ENCODE data around the gene CCDC12. TPM values are rescaled to one million over a fixed set of nuclear protein-coding genes. Genes with fewer than 3 reads are reported as not detected.

The CCDC12 gene
- polyA plus RNA-seq, 3 donors: 54.2 to 58.1 (median 56.0) TPM

DNA sequence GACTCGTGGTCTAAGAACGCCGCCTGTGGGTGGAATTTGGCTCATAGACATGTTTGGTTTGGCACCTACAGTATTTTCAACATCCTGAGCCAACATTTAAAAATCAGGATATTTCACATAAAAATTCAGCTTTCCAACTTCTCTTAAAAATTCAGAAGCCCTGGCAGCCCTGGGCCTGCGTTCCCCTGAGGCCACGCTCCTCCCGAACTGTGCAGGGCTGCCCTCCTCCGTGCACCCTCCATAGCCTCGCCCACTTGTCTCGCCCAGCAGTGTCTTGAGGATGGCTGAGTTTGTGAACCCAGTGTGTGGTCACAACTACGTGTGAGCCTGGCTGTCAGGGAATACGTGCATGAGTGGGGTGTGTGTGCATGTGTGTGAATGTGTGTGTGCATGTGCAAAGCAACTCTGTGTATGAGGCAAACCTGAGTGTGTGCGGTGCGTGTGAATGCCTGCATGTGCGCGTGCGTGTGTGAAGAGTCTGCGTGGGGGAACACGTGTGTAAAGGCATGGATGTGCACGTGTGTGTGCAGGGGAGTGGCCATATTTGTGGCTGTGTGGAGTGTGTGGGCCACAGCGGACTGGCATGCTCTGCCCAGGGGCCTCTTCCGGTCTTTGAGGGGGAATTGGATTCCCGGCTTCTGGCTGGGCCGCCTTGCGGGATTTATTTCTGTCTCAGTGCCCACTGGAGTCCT is 68.1 kb downstream of the CCDC12 start:
- no peak for DNase-seq

DNA sequence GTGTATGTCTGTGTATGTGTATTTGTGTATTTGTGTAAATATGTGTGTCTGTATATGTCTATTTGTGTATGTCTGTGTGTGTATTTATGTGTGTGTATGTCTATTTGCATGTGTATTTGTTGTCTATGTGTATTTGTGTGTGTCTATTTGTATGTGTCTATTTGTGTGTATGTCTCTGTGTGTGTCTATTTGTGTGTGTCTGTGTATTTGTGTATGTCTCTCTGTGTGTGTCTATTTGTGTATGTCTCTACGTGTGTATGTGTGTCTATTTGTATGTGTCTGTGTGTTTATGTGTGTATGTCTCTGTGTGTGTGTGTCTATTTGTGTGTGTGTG is 68.6 kb downstream of the CCDC12 start:
- DNase-seq: no peak

DNA sequence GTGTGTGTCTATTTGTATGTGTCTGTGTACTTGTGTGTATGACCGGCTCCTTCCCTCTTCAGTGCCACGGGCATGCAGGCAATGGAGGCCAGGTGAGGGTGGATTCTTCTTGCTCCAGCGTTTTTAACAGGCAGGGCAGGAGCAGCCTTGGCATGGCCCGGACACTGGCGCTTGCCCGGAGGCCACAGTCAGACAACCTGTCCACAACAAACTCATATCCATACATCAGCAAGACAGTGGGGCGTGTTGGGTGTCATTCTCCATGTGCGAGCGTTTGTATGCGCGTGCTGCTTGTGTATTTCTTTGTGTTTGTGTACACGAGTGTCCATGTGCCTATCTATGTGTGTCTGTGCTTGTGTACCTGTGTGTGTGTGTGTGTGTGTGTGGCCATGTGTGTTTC is 69.3 kb downstream of the CCDC12 start:
- DNase-seq: no peak

DNA sequence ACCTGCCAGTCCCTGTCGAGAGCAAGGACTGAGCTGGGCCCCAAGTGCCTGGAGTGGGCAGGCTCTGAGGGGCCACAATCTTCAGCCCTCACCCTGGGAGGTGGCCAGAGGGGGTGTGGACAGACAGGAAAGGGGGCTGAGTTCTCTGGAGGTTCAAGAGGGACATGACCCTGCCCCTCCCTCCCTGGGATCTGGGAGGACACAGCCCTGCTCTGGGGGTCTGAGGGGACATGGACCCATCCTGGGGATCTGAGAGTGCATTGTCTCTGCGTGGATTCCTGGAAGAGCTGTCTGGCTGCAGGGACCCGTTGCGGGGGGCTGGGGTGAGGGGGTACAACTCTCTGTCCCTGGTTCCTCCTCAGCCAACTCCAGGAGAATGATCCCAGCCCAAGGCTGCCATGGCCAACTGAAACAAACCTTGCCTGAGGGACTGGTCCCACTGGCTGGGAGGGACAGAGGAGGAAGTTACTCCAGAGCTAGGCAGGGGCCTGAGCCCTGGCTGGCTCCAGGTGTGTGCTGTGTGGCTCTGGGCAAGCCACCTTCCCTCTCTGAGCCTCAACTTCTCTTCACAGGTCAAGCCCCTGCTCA is 70.0 kb downstream of the CCDC12 start:
- no peak for DNase-seq

DNA sequence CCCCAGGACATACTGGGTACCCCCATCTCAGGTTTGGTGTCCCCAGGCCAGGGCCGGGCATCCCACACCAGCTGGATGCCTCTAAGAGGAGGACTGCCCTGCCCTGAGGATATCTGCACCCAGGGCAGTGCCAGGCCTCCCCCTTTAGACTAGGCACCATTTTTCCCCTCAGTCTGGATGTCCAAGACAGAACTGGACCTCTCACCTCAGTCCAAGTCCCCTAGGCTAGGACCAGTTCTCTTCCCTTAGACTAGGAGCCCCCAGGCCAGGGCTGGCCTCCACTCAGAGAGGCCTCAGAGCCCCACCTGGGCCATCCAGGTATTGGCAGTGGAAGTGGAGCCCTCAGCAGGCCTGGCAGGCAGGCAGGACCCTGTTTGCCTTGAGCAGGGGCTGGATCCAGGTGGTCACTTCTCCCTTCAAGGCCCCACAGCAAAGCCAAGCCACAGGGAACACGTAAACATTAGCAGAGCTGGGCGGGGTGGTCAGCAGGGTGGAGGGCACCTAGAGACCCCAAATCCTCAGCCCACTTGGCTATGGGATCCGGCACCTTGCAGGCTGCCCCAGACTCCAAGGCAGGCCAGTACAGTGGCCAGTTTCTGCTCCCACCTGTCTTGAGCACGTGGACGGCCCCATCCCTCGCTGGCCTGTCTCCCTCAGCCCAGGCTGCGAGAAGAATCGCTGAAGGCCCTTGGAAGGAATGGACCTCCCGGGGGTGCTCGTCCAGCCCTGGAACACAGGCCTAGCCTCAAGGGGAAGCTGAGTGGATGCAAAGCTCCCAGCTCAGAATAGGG is 70.7 kb downstream of the CCDC12 start:
- DNase-seq: no peak

DNA sequence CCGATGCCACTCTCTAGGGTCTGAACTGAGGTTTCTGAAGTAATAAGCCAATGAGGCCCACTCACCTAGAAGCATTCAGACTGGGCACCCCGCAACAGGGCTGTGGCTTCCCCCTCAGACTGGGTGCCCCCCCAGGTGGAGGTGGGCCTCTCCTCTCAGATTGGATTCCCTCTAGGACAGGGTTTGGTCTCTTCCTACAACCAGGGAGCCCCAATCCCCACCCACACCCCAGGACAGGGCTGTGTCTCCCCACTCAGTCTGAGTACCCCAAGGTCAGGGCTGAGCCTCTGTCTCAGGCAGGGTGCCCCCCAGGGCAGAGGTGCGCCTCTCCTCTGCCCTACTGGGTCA is 71.4 kb downstream of the CCDC12 start:
- no peak for DNase-seq

DNA sequence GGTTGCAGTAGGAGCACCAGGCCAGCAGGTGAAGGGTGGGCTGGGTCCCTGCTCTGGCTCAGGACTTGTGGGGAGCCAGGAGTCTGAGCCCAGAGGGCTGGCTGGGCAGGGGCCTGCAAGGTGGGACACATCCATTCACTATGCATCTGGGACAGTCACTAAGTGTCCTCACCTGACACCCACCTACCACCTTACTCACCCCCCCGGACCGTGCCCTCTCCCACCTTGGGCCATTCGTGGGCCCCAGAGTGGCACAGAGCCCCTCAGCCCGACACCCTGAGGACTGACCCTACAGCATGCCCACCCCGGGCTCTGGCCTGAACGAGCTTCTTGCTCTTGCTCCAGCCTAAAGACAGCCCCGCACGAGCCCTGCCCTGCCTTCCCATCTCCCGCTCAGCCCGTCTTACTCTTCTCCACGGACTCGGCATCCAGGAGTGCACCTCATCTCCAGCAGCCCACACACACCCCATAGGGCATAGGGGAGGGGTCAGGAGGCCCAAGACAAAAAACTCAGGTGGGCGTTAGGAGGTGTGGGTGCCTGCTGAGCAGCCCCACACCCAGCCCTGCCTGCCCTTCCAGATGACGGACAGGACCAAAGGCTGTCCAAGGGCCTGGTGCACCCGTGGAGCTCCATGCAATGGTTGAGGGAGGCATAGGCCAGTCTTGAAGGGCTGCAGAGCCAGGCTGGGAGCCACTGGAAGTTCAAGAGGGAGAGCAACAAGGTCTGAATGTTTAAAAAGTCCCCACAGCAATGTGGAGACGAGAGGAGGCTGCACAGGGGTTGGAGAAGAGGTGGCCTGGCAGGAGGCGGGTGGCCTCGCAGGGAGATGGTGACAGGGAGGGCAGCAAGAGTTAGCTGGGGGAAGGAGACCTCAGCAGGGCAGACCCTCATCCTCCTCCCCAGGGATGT is 72.0 kb downstream of the CCDC12 start:
- no peak for DNase-seq

DNA sequence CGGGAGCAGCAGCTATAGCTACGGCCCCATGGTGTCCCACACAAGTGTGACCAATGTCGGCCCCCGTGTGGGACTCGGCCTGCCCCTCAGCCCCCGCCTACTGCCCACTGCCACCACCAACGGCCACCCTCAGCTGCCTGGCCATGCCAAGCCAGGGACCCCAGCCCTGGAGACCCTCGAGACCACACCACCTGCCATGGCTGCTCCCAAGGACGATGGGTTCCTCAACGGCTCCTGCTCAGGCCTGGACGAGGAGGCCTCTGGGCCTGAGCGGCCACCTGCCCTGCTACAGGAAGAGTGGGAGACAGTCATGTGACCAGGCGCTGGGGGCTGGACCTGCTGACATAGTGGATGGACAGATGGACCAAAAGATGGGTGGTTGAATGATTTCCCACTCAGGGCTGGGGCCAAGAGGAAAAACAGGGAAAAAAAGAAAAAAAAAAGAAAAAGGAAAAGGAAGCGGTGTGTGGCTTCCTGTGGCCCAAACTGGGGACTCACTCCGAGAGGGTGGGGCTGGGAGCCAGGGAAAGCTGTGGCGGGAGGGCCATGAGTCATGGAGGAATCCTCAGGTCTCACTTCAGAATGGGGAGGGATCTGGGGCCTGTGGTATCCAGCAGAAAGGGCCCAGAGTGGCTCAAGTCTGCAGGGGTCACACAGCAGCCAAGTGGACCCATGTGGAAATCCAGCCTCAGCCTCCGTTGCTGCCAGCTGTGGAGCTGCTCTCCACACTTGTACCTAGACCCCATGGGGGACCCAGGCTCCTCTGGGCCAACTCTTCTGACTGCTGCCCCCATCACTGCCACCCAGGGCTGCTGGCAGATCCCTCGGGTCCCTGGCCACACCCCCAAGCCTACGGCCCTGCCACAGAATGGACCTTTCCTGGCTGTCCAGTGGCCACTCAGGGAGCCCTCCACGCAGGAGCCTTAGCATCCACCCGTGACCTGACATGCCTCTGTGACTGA is 72.9 kb downstream of the CCDC12 start:
- no peak for DNase-seq

DNA sequence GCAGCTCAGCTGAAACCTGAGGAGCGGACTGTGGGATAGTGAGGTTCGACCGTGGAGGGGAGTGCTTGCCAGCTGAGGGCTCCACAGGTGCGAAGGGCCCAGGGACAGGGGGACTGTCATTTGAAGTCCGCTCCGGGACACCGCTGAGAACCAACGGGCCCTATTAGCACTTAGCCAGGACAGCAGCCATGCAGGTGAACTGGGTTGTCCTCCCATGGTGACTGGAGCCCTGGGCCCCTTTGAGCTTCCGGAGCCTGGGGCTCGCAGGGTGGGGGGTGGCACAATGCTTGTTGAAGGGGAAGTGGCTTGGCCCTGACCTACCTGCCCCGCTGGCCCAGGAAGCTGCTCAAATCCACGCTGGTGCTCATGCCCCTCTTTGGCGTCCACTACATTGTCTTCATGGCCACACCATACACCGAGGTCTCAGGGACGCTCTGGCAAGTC is 74.3 kb downstream of the CCDC12 start:
- no peak for DNase-seq

DNA sequence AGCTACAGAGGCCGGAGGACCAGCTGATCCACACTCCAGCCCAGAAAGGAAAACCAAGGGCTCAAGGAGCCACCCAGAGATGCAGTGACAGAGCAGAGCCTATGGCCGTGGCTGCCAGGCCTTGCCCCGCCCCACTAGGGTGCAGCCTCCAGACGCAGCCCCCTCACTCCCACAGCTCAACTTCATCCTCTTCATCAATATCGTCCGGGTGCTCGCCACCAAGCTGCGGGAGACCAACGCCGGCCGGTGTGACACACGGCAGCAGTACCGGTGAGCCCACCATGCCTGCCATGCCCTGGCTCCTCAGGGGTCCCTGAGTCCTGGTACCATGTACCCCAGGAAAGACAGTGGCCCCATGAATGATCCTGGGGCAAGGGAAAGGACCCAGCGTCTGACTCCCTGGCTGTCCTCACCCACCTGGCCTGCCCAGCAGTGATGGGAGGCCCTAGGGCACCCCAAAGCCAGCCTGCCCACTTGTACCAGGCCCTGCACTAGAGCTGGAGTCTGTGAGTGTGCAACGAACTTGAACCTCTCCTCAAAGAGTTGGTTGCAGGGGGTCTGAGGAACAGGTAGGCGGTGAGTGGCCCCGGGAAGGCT is 74.9 kb downstream of the CCDC12 start:
- no peak for DNase-seq

DNA sequence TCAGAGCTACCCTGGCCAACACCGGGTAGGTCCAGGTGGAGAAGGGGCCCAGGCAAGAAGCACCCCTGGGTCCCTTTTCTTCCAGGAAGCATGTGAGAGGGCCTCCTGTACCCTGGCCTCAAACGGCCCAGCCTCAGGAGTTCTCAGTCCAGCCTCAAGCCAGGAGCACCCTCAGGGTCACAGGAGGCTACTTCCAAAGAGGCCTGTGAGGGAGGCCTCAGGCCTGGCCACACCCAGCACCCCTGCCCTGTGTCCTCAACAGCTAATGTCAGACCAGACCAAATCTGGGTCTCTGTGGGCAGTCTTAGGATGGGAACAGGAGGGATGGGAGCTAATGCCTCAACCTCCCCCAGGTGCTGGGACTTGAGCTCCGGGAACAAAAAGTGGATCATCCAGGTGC is 75.5 kb downstream of the CCDC12 start:
- no peak for DNase-seq

DNA sequence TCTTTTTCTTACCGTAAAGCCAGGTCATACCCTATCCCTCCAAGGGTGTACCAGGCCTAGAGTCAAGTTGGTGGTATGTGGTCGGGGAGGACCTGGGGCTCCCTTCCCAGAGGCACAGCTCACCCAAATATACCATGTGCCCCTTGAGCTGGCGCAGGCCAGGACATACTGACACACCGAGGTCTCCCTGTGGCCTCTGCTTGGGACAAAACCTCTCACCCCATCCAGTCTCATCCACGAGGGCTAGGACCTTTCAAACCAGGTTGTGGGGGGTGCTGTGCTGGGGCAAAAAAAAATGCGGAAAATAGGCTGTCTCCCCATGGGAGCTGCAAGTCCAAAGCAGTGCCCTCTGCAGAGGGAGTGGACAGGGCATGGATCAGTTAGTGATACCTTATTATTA is 76.2 kb downstream of the CCDC12 start:
- DNase-seq: no peak

DNA sequence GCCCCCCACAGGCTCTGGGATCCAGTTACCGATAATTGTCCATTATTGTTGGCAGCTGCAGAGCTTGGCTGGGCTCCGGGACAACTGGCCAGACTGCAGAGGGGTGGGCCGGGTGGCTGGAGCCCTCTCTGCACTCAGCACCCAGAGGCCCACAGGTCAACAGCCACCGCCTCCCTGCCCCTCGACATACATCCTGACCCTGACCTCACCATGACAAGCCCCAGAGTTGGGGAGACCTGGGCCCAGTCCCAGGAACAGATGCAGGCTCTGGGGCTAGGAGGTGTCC is 76.6 kb downstream of the CCDC12 start:
- DNase-seq: no peak

DNA sequence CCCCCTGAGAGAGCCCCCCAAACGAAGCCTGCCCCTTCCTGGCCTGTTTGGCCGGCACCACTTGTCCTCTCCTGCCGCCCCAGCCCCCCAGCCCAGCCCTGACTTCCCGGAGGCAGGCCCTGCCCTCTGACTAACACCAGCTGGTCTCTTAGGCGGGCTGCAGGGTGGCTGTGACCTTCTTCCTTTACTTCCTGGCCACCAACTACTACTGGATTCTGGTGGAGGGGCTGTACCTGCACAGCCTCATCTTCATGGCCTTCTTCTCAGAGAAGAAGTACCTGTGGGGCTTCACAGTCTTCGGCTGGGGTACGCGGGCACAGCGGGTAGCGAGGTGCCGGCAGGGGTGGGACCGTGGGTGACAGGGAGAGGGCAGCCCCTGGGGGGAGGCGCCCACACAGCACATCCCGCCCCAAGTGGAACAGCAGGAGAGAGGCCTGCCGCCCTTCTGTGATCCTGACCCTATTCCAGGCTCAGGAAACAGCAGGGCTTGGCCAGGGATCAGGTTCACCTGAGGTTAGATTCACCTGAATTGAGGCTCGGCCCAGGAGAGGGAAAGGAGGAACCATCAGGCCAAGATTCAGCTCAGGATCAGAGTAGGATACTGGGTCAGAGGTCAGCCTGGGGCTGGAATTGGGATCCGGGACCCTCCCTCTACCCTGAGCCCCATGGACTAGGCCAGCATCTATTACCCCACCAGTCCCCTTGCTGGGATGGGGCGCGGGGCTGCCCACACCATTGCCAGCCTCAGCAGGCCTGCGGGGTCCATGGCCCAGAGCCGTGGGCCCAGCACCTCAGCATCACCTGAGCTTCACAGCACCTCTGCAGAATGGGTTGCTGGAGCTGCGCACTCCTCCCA is 77.2 kb downstream of the CCDC12 start:
- DNase-seq: no peak

DNA sequence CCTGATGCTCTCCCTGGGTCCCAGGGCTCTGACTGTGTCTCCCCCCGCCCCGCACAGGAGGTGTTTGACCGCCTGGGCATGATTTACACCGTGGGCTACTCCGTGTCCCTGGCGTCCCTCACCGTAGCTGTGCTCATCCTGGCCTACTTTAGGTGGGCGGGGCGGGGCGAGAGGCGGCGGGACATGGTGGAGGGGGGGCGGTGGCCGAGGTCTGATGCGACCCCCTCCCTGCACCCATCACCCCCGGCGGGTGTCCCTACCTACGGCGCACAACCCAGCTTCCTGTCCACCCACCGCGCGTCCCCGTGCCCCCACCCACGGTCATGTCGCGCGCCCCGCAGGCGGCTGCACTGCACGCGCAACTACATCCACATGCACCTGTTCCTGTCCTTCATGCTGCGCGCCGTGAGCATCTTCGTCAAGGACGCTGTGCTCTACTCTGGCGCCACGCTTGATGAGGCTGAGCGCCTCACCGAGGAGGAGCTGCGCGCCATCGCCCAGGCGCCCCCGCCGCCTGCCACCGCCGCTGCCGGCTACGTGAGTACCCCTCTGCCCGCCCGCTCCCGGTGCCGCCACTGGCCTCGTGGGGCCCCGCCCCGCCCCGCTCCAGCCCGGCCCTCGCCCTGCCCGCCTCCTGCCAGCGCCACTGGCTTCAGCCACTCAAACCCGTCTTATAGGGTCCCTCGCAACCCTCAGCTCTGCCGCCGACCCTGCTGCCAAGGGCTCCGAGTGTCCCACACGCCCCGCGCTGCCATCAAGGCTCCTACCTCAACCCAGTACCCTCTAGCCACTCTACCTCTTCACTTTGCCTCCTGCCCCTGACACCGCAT is 78.0 kb downstream of the CCDC12 start:
- DNase-seq: no peak

DNA sequence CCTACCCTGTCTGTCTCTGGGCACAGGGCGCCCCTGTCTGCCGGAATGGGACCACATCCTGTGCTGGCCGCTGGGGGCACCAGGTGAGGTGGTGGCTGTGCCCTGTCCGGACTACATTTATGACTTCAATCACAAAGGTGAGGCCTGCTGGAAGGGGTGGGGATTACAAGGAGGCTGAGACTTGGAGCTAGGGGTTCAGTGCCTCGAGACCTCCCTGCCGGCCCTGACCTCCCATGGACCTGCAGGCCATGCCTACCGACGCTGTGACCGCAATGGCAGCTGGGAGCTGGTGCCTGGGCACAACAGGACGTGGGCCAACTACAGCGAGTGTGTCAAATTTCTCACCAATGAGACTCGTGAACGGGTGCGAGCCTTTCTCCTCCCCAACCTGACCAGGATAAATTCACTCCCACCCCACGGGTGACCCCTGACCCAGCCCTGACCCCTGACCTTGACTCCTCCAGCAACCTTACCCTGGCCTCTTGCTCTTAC is 78.7 kb downstream of the CCDC12 start:
- DNase-seq: no peak

DNA sequence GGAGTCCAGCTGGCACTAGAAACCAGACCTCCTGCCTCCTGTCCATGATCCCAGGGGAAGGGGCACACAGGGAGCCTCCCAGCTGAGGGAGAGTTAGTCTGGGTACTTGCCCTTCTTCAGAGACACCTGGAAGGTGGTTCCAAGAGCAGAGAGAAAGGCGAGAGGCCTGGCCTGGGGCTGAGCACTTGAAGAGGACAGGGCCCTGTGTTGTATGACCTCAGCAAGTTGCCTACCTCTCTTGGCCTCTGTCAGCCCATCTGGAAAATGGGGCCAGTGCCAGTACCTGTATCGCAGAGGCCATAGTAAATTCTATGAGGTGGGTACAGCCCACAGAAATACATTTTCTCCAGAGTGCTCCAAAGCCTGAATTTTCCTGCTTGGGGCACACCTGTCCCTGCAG is 79.5 kb downstream of the CCDC12 start:
- DNase-seq: no peak

DNA sequence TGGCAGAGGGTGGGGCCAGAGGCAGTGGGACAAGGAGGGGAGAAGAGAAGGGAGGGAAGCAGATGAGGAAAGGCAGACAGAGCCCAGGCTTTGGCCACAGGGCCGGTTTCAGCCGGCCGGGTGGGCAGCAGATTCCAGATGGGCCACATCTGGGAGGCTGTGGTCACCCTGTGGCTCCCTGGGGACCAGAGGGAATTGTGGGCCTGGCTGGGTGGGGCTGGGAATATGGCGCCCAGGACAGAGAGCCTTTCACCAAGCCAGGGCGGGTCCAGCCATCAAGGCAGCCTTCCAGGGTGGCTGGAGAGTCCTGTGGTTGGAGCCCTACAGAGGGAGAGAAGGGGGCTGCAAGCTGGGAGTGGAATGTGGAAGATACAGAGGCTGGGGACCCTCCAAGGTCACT is 80.2 kb downstream of the CCDC12 start:
- DNase-seq: no peak

DNA sequence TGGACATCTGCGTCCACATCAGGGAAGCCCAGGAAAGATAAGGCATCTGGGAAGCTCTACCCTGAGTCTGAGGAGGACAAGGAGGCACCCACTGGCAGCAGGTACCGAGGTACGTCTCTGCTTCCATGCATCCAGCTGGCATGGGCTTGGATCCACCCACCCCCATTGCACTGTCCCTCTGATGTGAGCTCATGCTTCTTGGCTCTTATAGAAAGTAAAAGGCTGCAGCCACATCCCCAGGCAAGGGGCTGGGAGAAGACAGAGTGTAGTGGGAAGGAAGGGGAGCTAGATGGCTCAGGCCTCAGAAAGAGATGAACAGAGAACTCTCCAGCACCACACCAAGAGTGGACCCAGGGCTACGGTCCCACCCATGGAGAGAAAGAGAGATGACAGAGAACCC is 80.8 kb downstream of the CCDC12 start:
- no peak for DNase-seq

All from renal pelvis (tissue), 4 donors.